AG10803 (cell line): Measurements from ENCODE around the gene SNAP29.
A peak's percentile ranks its signal among the peaks of the same experiment; 100 is the strongest.

Experiments used
- DNase-seq: peaks from one replicate; pipeline ENCODE4 v3.0.0; 2010; ENCODE audit warnings: low read depth
- H3K4me3 ChIP-seq: 2 replicates; pipeline ENCODE4 v1.5.1; 2011; ENCODE audit warnings: mild to moderate bottlenecking, low read length, control low read depth
- CTCF ChIP-seq: conservative IDR thresholded peaks from 2 replicates; pipeline ENCODE4 v1.5.1; 2011; ENCODE audit warnings: mild to moderate bottlenecking, low read length, control low read depth, inconsistent platforms

SNAP29 gene

GRCh38 chr22:20858615-20859416 lies at the start of gene SNAP29, which contains the start of gene PI4KA:
Gene SNAP29, plus strand, starts transcription at chr22:20859007. Its CDS starts 104 bp downstream, at chr22:20859111.
Gene PI4KA, minus strand, starts transcription at chr22:20858811. Its CDS starts 86 bp downstream, at chr22:20858725.
- peak; percentile 99 for DNase-seq
- H3K4me3 ChIP-seq, result peak within 1 kb of the TSS; percentile 89
- no peak for TF ChIP-seq CTCF

- no peak for DNase-seq
- TF ChIP-seq CTCF, result no peak
- no peak overlapping the region for H3K4me3 ChIP-seq
These were observed 49.1 kb upstream of the SNAP29 start for GRCh38 chr22:20809538-20810185.

GRCh38 chr22:20810645-20811044 lies 48.2 kb upstream of the SNAP29 start:
- no peak for TF ChIP-seq CTCF
- DNase-seq, result no peak
- H3K4me3 ChIP-seq, result no peak overlapping the region

GRCh38 chr22:20811171-20811570 lies 47.6 kb upstream of the SNAP29 start:
- TF ChIP-seq CTCF, result no peak
- no peak overlapping the region for H3K4me3 ChIP-seq
- no peak for DNase-seq

- H3K4me3 ChIP-seq, result no peak overlapping the region
- no peak for DNase-seq
- TF ChIP-seq CTCF, result no peak
These were observed 46.7 kb upstream of the SNAP29 start for GRCh38 chr22:20811971-20812660.

GRCh38 chr22:20813056-20813455 lies 45.8 kb upstream of the SNAP29 start:
- H3K4me3 ChIP-seq, result no peak overlapping the region
- TF ChIP-seq CTCF, result no peak
- DNase-seq, result no peak
